Transverse colon (tissue), 4 donors: Measurements from ENCODE around the gene SLC26A5. TPM values are rescaled to one million over a fixed set of nuclear protein-coding genes. Genes with fewer than 3 reads are reported as not detected.

Source experiments
- DNase-seq: peaks from one replicate; pipeline ENCODE4 v3.0.0-alpha.2; 2019
- H3K27ac ChIP-seq, 4 donors: fragments of 200-600 bp; sonication (generic); 2 replicates each; pipeline ENCODE4 v1.5.1; 2016 to 2018; ENCODE audit warnings: inconsistent platforms in 4 of 4
- H3K27me3 ChIP-seq: fragments of 200-600 bp; sonication (generic); 2 replicates; pipeline ENCODE4 v1.5.1; 2017; ENCODE audit warnings: inconsistent platforms
- H3K36me3 ChIP-seq, 4 donors: fragments of 200-600 bp; sonication (generic); 2 replicates each; pipeline ENCODE4 v1.5.1; 2017 to 2019; ENCODE audit warnings: inconsistent platforms in 4 of 4
- H3K4me1 ChIP-seq, 4 donors: fragments of 200-600 bp; sonication (generic); 2 replicates each; pipeline ENCODE4 v1.5.1; 2017 to 2020; ENCODE audit warnings: inconsistent platforms in 4 of 4
- H3K4me3 ChIP-seq, 4 donors: fragments of 200-600 bp; sonication (generic); 1 replicate in 1 of 4; 2 replicates in 3 of 4; pipeline versions ENCODE4 v1.5.1 to v1.6.1; 2017 to 2019; ENCODE audit warnings: inconsistent platforms in 4 of 4
- H3K9me3 ChIP-seq, 2 donors: fragments of 200-600 bp; sonication (generic); 2 replicates each; pipeline ENCODE4 v1.5.1; 2017 to 2019; ENCODE audit warnings: inconsistent platforms in 2 of 2
- CTCF ChIP-seq, 5 experiments: fragments of 200-600 bp in 3 of 5; fragments of 450-650 bp in 2 of 5; sonication (generic) in 3 of 5; IDR thresholded peaks; 1 replicate in 2 of 5; 2 replicates in 3 of 5; pipeline ENCODE4 v1.5.1; 2016 to 2017; ENCODE audit warnings: antibody characterized with exemption in 5 of 5, inconsistent platforms in 3 of 5, mild to moderate bottlenecking in 2 of 5, moderate library complexity in 1 of 5
- EP300 ChIP-seq: sonication (generic); formaldehyde crosslinking; IDR thresholded peaks from one replicate; pipeline ENCODE4 v1.6.1; 2017; ENCODE audit warnings: antibody characterized with exemption, low read depth
- POLR2A ChIP-seq: fragments of 450-650 bp; IDR thresholded peaks from one replicate; pipeline ENCODE4 v1.6.1; 2016; ENCODE audit warnings: antibody characterized with exemption, mild to moderate bottlenecking, moderate library complexity
- POLR2AphosphoS5 ChIP-seq, 3 donors: sonication (generic); formaldehyde crosslinking; IDR thresholded peaks; one replicate each; pipeline ENCODE4 v1.6.1; 2016; ENCODE audit warnings: antibody characterized with exemption in 3 of 3
- WGBS, 2 donors: methylation state at CpG; one replicate each; pipeline ENCODE4 v1.1.5; 2018; ENCODE audit warnings: low coverage in 1 of 2; 5-methylcytosine and 5-hydroxymethylcytosine counted together
- in situ Hi-C, 4 donors: fragments of 200-750 bp; cut with MboI; loops; one replicate each; pipeline versions ENCODE4 v1.15.0 to v1.15.1; 2017; ENCODE audit warnings: low sequenced_read_pairs in 3 of 4, low pct_ligation_motif_present in 1 of 4, low pct_unique_long_range_greater_than_20kb in 1 of 4
- intact Hi-C: fragments of 100-400 bp; cut with DNase I; formaldehyde crosslinking; loops from one replicate; pipeline ENCODE4 v1.15.1; 2023; ENCODE audit warnings: low total_unique reads
- total RNA-seq, 4 donors: library from RNA; depleted of rRNA; stranded (reverse); fragments of >200 nt; gene quantifications; one replicate each; pipeline ENCODE4 v1.1.0, GENCODE V29; 2016

The SLC26A5 gene
- total RNA-seq, 4 donors from 2014 or later = 0.27 to 6.0 (median 0.32) TPM; not detected in 1

- no peaks in the 10 kb centered on the region for H3K27me3 ChIP-seq
- no peaks in the 10 kb centered on the region for H3K9me3 ChIP-seq
- intact Hi-C loops (no loop called here), in situ Hi-C loops (no loop called here)
- H3K4me3 ChIP-seq = no peak overlapping the region
- H3K36me3 ChIP-seq = no peaks in the 10 kb centered on the region
- no peak overlapping the region for H3K27ac ChIP-seq
- DNase-seq = no peak
- 83 to 94% methylated on average over 2 to 3 of the region's 3 CpGs for WGBS, 2 donors
- peaks cover 0 to 2% (median 0%) of the 10 kb centered on the region in 4 donors for H3K4me1 ChIP-seq
- TF ChIP-seq POLR2A = no peak
- no peak for TF ChIP-seq EP300
- no peak for TF ChIP-seq CTCF (IDR thresholded peaks at IDR 0.05)
- TF ChIP-seq POLR2AphosphoS5 (IDR thresholded peaks at IDR 0.05) = no peak
Observed at GRCh38 chr7:103389263-103389662, 56.7 kb downstream of the SLC26A5 start.

- no peak overlapping the region for H3K27ac ChIP-seq
- H3K27me3 ChIP-seq = no peaks in the 10 kb centered on the region
- TF ChIP-seq EP300 (no peak), POLR2A (no peak), POLR2AphosphoS5 (IDR thresholded peaks at IDR 0.05) (no peak), CTCF (IDR thresholded peaks at IDR 0.05) (no peak)
- H3K9me3 ChIP-seq = no peaks in the 10 kb centered on the region
- in situ Hi-C loops (no loop called here), intact Hi-C loops (no loop called here)
- no peaks in the 10 kb centered on the region for H3K36me3 ChIP-seq
- no peak overlapping the region for H3K4me3 ChIP-seq
- WGBS, 2 donors = 43 to 50% methylated on average over 4 of the region's 4 CpGs
- DNase-seq = no peak
- H3K4me1 ChIP-seq = peaks cover 0 to 2% (median 0%) of the 10 kb centered on the region in 4 donors
Observed at GRCh38 chr7:103388469-103389140, 57.4 kb downstream of the SLC26A5 start.

- peaks cover 0 to 2% (median 0%) of the 10 kb centered on the region in 4 donors for H3K4me1 ChIP-seq
- intact Hi-C loops = no loop called here
- 63 to 88% methylated on average over 1 of the region's 1 CpG for WGBS, 2 donors
- TF ChIP-seq POLR2A (no peak), POLR2AphosphoS5 (IDR thresholded peaks at IDR 0.05) (no peak), EP300 (no peak), CTCF (IDR thresholded peaks at IDR 0.05) (no peak)
- H3K27ac ChIP-seq = no peak overlapping the region
- no peak for DNase-seq
- H3K4me3 ChIP-seq = no peak overlapping the region
- H3K9me3 ChIP-seq = no peaks in the 10 kb centered on the region
- no peaks in the 10 kb centered on the region for H3K27me3 ChIP-seq
- in situ Hi-C loops = no loop called here
- no peaks in the 10 kb centered on the region for H3K36me3 ChIP-seq
Observed at GRCh38 chr7:103387242-103387641, 58.8 kb downstream of the SLC26A5 start.

- no peaks in the 10 kb centered on the region for H3K9me3 ChIP-seq
- H3K36me3 ChIP-seq = no peaks in the 10 kb centered on the region
- H3K4me3 ChIP-seq = no peak overlapping the region
- no peaks in the 10 kb centered on the region for H3K27me3 ChIP-seq
- in situ Hi-C loops (no loop called here), intact Hi-C loops (no loop called here)
- no peak for DNase-seq
- H3K4me1 ChIP-seq = no peaks in the 10 kb centered on the region
- TF ChIP-seq CTCF (IDR thresholded peaks at IDR 0.05) (no peak), EP300 (no peak), POLR2A (no peak)
- no peak overlapping the region for H3K27ac ChIP-seq
- 75 to 92% methylated on average over 1 to 5 of the region's 5 CpGs for WGBS, 2 donors
Observed at GRCh38 chr7:103382032-103382402, 64.0 kb downstream of the SLC26A5 start.
